ENCODE measurements around the gene WDR47.
A peak's percentile ranks its signal among the peaks of the same experiment; 100 is the strongest.
"Not testable (repeated sequence)": the region's sequence is repeated elsewhere in the genome, so short reads cannot be mapped to it uniquely, and the experiment has no call there.

The WDR47 gene

DNA sequence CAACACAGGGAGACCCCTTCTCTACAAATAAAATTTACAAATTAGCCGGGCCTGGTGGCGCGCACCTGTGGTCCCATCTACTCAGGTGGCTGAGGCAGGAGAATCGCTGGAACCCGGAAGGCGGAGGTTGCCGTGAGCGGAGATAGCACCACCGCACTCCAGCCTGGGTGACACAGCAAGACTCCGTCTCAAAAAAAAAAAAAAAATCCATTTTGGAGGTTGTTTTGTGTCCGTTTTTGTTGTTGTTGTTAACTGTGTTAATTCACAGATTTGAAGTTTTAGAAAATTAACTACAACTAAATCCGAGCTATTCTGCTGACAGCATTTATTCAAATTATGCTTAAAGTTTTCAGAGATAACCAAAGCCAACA is 79.2 kb downstream of the WDR47 start:
- Histone ChIP-seq H3K4me1 (ENCODE audit: insufficient read depth, low read length) (no peaks in the 10 kb centered on the region), H3K9ac (ENCODE audit: low read depth, low read length) (peak overlapping the region; percentile 98), H3K9me3 (ENCODE audit: control insufficient read depth, insufficient read depth, low read length) (no peaks in the 10 kb centered on the region), H3K36me3 (ENCODE audit: insufficient read depth, low read length) (no peaks in the 10 kb centered on the region)

DNA sequence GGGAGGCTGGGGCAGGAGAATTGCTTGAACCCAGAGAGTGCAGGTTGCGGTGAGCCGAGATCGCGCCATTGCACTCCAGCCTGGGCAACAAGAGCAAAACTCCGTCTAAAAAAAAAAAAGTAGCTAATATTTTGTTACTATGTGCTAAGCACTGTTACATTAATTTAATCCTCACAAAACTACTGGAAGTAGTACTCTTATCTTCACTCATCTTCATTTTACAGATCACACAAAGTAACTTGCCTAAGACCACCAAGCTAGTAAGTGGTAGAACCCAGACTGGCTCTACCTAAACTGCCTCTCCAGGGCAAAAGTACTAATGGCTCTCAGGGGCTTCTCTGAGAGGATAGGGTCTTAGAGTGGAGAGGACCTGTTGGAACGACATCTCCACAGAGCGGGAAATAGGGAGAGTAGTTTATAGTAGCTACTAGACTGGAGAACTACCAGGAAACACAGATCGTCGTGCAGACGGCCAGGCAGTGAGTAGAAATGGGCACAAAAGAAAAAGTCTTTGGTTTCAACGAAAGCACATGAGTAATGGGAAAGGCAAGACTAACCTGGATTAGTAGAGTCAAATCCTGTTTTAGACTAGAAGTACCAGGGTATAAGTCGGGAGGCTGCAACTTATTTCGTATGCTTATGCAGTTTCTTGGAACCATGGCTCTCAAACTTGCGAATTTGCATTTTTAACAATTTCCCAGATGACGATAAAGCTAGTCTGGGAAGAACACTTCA is 80.0 kb downstream of the WDR47 start:
- Histone ChIP-seq H3K4me1 (ENCODE audit: insufficient read depth, low read length) (no peaks in the 10 kb centered on the region), H3K9me3 (ENCODE audit: control insufficient read depth, insufficient read depth, low read length) (no peaks in the 10 kb centered on the region), H3K36me3 (ENCODE audit: insufficient read depth, low read length) (no peaks in the 10 kb centered on the region), H3K9ac (ENCODE audit: low read depth, low read length) (peak overlapping the region; percentile 98)

DNA sequence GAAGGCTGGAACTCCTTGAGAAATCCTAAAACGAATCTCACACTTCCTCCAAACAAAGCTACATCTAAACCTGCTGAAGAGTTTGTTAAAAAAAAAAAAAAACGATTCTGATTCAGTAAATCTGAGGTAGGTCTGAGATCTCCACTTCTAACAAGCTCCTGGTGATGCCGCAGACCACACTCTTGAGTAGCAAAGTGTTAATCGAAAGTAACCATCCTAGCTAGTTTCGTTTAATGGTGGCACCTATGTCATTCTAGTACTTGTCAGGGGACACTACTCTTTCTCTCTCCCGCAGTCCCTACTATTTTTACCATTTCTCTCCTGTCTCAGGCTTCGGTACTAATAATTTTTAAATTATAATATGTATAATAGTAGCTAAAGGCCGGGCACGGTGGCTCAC is 80.7 kb downstream of the WDR47 start:
- no peaks in the 10 kb centered on the region for H3K9me3 ChIP-seq (ENCODE audit: control insufficient read depth, insufficient read depth, low read length)
- no peaks in the 10 kb centered on the region for H3K36me3 ChIP-seq (ENCODE audit: insufficient read depth, low read length)
- H3K4me1 ChIP-seq (ENCODE audit: insufficient read depth, low read length), result no peaks in the 10 kb centered on the region
- H3K9ac ChIP-seq (ENCODE audit: low read depth, low read length), result no peak overlapping the region

DNA sequence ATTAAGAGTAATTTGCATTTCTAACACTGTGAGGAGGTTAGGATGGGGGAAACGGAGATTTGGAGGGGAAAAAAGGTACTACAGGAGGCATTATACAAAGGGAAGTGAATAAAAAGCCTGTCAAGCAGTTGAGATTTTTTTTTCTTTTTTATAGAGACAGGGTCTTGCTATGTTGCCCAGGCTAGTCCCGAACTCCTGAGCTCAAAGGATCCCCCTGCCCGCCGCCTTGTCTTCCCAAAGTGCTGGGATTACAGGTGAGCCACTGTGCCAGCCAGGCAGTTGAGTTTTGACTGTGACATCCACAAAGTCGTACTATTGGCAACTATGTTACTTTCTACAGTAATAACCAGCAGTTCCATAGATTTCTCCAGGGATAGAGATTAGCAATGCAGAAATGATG is 81.2 kb downstream of the WDR47 start:
- Histone ChIP-seq H3K4me1 (ENCODE audit: insufficient read depth, low read length) (no peaks in the 10 kb centered on the region), H3K36me3 (ENCODE audit: insufficient read depth, low read length) (no peaks in the 10 kb centered on the region), H3K9me3 (ENCODE audit: control insufficient read depth, insufficient read depth, low read length) (no peaks in the 10 kb centered on the region), H3K9ac (ENCODE audit: low read depth, low read length) (no peak overlapping the region)

DNA sequence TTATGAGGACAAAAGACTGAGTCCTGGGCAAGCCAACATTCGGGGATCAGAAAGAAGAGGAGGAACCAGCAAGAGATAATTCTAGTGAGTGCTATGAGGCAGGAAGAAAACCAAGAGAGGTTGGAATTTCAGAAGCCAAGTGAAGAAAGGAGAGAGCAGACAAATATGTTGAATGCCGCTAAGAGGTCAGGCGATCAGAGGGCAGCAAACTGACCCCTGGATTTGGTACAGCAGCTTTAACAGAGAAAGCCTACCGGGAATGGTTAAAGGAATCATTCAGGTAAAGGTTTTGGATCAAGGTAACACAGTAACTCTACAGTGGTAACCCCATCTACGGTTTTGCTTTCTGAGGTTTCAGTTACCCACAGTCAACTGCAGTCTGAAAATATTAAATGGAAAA is 84.0 kb downstream of the WDR47 start:
- Histone ChIP-seq H3K36me3 (ENCODE audit: insufficient read depth, low read length) (peaks cover 4% of the 10 kb centered on the region; the same call in 1 of the 2 replicates), H3K9me3 (ENCODE audit: control insufficient read depth, insufficient read depth, low read length) (no peaks in the 10 kb centered on the region), H3K4me1 (ENCODE audit: insufficient read depth, low read length) (no peaks in the 10 kb centered on the region), H3K9ac (ENCODE audit: low read depth, low read length) (no peak overlapping the region)

DNA sequence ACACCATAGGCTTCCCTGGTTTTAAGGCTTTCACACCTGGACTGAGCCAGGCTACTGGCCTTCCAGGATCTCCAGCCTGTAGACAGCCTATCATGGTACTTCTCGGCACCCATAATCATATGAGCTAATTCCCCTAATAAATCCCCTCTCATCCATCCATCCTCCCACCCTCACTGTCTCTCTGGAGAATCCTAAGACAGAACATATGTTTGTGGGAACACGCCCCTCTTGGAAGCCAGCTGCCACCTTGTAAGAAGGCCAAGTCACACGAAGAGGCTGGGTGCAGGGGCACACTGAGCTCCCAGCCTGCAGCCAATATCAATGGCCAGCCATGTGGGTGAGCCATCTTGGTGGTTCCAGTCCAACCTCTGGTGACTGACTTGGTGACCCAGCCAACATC is 86.0 kb downstream of the WDR47 start:
- Histone ChIP-seq H3K9me3 (ENCODE audit: control insufficient read depth, insufficient read depth, low read length) (no peaks in the 10 kb centered on the region), H3K4me1 (ENCODE audit: insufficient read depth, low read length) (no peaks in the 10 kb centered on the region), H3K9ac (ENCODE audit: low read depth, low read length) (no peak overlapping the region), H3K36me3 (ENCODE audit: insufficient read depth, low read length) (peaks cover 4% of the 10 kb centered on the region; the same call in 1 of the 2 replicates)

DNA sequence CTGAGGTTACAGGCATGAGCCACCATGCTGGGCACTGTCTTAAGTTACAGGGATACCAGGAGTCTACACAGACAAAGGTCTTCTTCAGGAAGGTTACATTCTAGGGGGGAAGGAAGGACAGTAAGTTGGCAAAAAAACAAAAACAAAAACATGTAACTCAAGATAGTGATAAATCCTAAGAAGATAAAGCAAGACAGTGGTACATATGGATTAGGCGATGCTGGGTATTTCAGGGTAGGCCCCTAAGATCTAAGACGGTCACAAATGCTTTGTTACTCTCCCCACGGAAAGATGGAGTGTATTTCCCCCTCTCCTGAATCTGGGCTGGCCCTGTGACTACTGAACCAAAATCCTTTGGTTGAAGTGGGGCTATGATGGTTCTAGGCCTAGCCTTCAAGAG is 86.8 kb downstream of the WDR47 start:
- Histone ChIP-seq H3K9me3 (ENCODE audit: control insufficient read depth, insufficient read depth, low read length) (no peaks in the 10 kb centered on the region), H3K9ac (ENCODE audit: low read depth, low read length) (no peak overlapping the region), H3K4me1 (ENCODE audit: insufficient read depth, low read length) (no peaks in the 10 kb centered on the region)

DNA sequence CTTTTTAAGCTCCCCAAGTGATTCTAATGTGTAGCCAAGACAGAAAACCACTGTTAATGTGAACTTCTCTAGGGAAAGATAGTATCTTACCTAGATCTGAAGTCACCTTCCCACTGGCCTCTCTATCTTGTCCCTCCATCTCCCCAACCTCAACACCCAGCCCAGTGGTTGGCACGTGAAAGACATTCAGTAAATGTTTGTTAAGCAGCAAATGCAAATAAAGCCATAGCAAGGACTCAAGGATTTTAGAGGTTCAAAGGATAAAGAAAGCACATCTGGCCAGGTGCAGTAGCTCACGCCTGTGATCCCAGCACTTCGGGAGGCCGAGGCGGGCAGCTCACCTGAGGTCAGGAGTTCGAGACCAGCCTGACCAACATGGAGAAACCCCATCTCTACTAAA is 88.5 kb downstream of the WDR47 start:
- Histone ChIP-seq H3K9ac (ENCODE audit: low read depth, low read length) (no peak overlapping the region), H3K4me1 (ENCODE audit: insufficient read depth, low read length) (peaks cover 5% of the 10 kb centered on the region), H3K9me3 (ENCODE audit: control insufficient read depth, insufficient read depth, low read length) (no peaks in the 10 kb centered on the region)

More for the DNA sequence above, 86.8 kb downstream of the WDR47 start:
- peaks cover 4% of the 10 kb centered on the region; the same call in 1 of the 2 replicates for H3K36me3 ChIP-seq (ENCODE audit: insufficient read depth, low read length)

DNA sequence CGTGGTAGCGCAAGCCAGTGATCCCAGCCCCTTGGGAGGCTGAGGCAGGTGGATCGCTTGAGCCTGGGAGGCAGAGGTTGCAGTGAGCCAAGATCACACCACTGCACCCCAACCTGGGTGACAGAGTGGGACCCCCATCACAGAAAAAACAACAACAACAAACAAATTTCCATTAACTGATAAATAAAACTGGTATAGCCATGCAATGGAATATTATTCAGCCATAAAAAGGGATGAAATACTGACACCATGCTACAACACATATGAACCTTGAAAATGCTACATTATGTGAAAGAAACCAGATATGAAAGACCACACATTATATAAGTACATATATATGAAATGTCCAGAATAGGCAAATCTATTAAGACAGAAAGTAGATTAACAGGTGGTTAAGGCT is 90.7 kb downstream of the WDR47 start:
- H3K9ac ChIP-seq (ENCODE audit: low read depth, low read length), result no peak overlapping the region
- H3K36me3 ChIP-seq (ENCODE audit: insufficient read depth, low read length), result peaks cover 4% of the 10 kb centered on the region; the same call in 1 of the 2 replicates
- peaks cover 14% of the 10 kb centered on the region for H3K4me1 ChIP-seq (ENCODE audit: insufficient read depth, low read length)
- no peaks in the 10 kb centered on the region for H3K9me3 ChIP-seq (ENCODE audit: control insufficient read depth, insufficient read depth, low read length)

More for the DNA sequence above, 88.5 kb downstream of the WDR47 start:
- peaks cover 4% of the 10 kb centered on the region; the same call in 1 of the 2 replicates for H3K36me3 ChIP-seq (ENCODE audit: insufficient read depth, low read length)

DNA sequence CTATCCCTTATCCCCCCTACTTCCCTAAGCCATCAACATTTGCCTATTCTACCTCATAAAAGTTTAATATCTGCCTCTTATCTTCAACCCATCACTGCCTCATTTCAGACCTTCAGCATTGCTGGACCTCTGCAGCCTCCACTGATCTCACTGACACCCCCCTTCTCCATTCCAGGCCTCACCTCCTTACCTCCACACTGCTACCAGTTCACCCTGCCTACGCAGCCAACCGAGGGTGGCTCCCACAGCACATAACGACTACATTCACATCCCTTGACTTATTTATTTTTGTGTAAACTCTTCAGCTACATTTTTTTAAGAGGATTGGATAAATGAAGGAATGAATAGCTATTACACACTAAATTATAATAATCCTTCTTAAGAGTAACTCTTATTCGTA is 92.9 kb downstream of the WDR47 start:
- H3K9ac ChIP-seq (ENCODE audit: low read depth, low read length), result no peak overlapping the region
- no peaks in the 10 kb centered on the region for H3K36me3 ChIP-seq (ENCODE audit: insufficient read depth, low read length)
- peaks cover 14% of the 10 kb centered on the region for H3K4me1 ChIP-seq (ENCODE audit: insufficient read depth, low read length)
- H3K9me3 ChIP-seq (ENCODE audit: control insufficient read depth, insufficient read depth, low read length), result no peaks in the 10 kb centered on the region

DNA sequence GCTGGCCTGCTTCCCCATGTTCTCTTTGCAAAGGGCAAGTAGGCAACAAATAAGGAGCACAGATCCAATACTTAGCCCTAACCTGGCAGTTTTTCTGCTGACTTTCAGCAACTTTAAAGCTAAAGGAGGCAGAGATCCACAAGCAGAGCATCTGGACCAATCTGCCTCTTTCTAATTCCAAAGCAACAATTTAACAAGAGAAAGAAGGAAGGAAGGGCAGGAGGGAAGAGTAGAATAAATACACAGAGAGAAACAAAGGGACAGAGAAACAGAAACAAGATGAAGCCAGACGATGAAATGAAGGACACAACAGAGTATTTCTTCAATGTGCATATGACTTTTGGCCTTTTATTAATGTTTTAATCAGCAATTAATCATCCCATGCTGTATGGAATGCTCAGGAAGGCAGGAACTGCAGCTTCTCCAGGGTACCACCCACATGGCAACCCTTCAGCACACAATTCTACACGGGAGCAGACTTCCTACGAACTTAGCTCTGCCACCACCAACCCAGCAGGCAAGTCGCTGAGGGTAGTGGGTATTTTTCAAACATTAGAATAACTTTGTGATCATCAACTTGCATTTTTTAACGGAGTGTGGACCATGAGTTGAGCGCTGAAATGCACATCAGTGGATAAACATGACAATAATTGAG is 93.9 kb downstream of the WDR47 start:
- Histone ChIP-seq H3K9ac (ENCODE audit: low read depth, low read length) (peak overlapping the region; percentile 10; the same call in 1 of the 2 replicates), H3K36me3 (ENCODE audit: insufficient read depth, low read length) (no peaks in the 10 kb centered on the region), H3K4me1 (ENCODE audit: insufficient read depth, low read length) (peaks cover 14% of the 10 kb centered on the region), H3K9me3 (ENCODE audit: control insufficient read depth, insufficient read depth, low read length) (no peaks in the 10 kb centered on the region)

DNA sequence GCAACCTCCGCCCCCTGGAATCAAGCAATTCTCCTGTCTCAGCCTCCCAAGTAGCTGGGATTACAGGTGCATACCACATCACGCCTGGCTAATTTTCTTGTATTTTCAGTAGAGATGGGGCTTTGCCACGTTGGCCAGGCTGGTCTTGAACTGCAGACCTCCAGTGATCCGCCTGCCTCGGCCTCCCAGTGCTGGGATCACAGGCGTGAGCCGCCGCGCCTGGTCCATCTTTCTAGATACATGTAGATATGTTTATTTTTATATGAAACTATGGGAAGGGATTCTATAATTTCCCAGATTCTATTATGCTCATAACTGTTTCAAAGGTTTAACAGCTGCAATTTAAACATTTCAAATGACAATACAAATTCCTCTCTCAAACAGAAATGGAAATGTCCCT is 105.7 kb downstream of the WDR47 start:
- Histone ChIP-seq H3K36me3 (ENCODE audit: insufficient read depth, low read length) (peaks cover 22% of the 10 kb centered on the region), H3K9ac (ENCODE audit: low read depth, low read length) (no peak overlapping the region), H3K9me3 (ENCODE audit: control insufficient read depth, insufficient read depth, low read length) (no peaks in the 10 kb centered on the region), H3K4me1 (ENCODE audit: insufficient read depth, low read length) (no peaks in the 10 kb centered on the region)

DNA sequence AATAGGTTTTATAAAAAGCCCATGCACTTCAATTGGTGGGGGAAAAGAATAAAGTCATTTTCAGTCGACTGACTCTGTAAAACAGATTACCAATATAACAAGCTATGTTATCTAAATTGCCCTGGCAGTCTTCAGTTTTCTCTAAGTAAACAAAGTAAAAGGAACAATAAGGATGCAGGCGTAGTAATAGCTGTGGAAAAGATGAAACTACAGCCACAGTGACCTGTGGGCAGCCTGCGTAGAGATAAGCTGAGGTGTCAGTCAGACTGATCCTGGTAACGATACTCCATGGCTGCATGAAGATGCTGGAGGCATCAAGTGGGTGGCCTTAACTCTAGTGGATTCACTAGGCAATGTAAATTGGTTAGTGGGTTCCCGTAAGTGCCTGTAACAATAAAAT is 108.0 kb downstream of the WDR47 start:
- Histone ChIP-seq H3K4me1 (ENCODE audit: insufficient read depth, low read length) (no peaks in the 10 kb centered on the region), H3K9me3 (ENCODE audit: control insufficient read depth, insufficient read depth, low read length) (no peaks in the 10 kb centered on the region), H3K9ac (ENCODE audit: low read depth, low read length) (no peak overlapping the region), H3K36me3 (ENCODE audit: insufficient read depth, low read length) (peaks cover 24% of the 10 kb centered on the region)

DNA sequence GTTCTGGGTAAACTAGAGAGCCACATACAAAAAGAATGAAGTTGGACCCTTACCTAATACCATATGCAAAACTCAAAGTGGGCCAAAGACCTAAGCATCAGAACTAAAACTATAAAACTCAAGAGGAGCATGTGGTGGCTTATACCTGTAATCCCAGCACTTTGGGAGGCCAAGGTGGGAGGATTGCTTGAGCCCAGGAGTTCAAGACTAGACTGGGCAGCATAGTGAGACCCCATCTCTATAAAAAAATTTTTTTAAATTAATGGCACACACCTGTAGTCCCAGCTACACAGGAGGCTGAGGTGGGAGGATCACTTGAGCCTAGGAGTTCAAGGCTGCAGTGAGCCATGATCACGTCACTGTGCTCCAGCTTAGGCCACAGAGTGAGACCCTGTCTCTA is 114.3 kb downstream of the WDR47 start:
- not testable (repeated sequence) for H3K9ac ChIP-seq (ENCODE audit: low read depth, low read length); H3K4me1 ChIP-seq (ENCODE audit: insufficient read depth, low read length); H3K9me3 ChIP-seq (ENCODE audit: control insufficient read depth, insufficient read depth, low read length)
- peaks cover 12% of the 10 kb centered on the region for H3K36me3 ChIP-seq (ENCODE audit: insufficient read depth, low read length)

DNA sequence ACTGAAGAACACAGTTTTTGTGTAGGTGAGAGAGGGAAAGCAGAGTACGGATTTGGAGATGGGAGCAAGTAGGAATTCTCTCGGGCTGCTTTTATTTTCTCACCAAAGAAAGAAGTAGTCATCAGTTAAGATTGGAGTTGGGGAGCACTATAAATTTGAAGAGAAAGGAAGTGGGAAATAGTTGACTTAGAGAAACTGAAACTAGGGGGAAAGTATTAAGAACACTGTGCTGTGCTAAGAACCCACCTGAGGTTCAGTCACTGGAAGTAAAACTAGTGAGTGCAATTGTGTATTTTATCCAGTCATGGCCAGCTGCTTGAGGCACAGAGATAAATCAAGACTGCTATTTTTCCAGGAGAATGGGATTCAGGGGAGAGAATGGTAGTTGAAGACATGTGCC is 116.0 kb downstream of the WDR47 start:
- Histone ChIP-seq H3K36me3 (ENCODE audit: insufficient read depth, low read length) (peaks cover 10% of the 10 kb centered on the region; the same call in 1 of the 2 replicates), H3K9ac (ENCODE audit: low read depth, low read length) (no peak overlapping the region), H3K4me1 (ENCODE audit: insufficient read depth, low read length) (no peaks in the 10 kb centered on the region), H3K9me3 (ENCODE audit: control insufficient read depth, insufficient read depth, low read length) (no peaks in the 10 kb centered on the region)
